K562 (cell line): Measurements from ENCODE around the gene LRRC58. TPM values are rescaled to one million over a fixed set of nuclear protein-coding genes. Genes with fewer than 3 reads are reported as not detected.

Experiments used
- ATAC-seq: fragments of 200-7000 bp; cut with Tn5 transposase; 3 replicates; pipeline ENCODE4 v1.9.1; 2020; ENCODE audit warnings: moderate library complexity
- BruUV-seq: library from RNA; stranded (reverse); fragments of 400-500 nt; replicated peaks from 2 replicates; lab custom pipeline; 2021; lab: Mats Ljungman, UMichigan
- CTCF ChIA-PET: fragments of 300-600 bp; formaldehyde crosslinking; extraction: SDS; loops from one replicate; lab custom pipeline; 2021; ENCODE audit warnings: low intra/inter-chr PET ratio; lab: Yijun Ruan, JAX
- POLR2A ChIA-PET: fragments of 300-600, 350-650 bp; sonication (Branson Sonifier 250); formaldehyde crosslinking; extraction: SDS; loops from one replicate; lab custom pipeline; 2021; ENCODE audit warnings: antibody characterized with exemption, inconsistent platforms; lab: Yijun Ruan, JAX
- DNase-seq, 4 experiments: peaks; one replicate each; pipeline versions ENCODE4 v3.0.0 to v3.0.0-alpha.2; 2011 to 2018; ENCODE audit warnings: low spot score in 3 of 4, mixed read lengths in 3 of 4; ENCODE audit errors: extremely low read depth in 1 of 4
- FAIRE-seq: peaks from 2 replicates; lab custom pipeline; 2011; peaks lifted over from hg19 to GRCh38; lab: Jason Lieb, UNC
- H2AFZ ChIP-seq: 2 replicates; pipeline ENCODE4 v1.6.0; 2011; ENCODE audit warnings: low read depth, low read length, control low read depth, inconsistent platforms
- H3K27ac ChIP-seq: fragments of 200-600 bp; 3 replicates; pipeline ENCODE4 v1.8.0; 2011; ENCODE audit warnings: low read depth, mild to moderate bottlenecking, control low read depth, inconsistent platforms, low read length, moderate library complexity, mixed read lengths; ENCODE audit errors: extremely low read depth
- H3K27me3 ChIP-seq, 2 experiments: fragments of 300-600 bp in 1 of 2; 2 replicates in 1 of 2; 3 replicates in 1 of 2; pipeline versions ENCODE4 v1.6.0 to v1.8.0; 2011; ENCODE audit warnings: inconsistent platforms in 2 of 2, low read length in 2 of 2, mild to moderate bottlenecking in 1 of 2, mixed read lengths in 1 of 2, moderate library complexity in 1 of 2; ENCODE audit not compliant: control insufficient read depth in 2 of 2, insufficient read depth in 2 of 2
- H3K36me3 ChIP-seq: fragments of 300-600 bp; 3 replicates; pipeline ENCODE4 v1.8.0; 2011; ENCODE audit warnings: mild to moderate bottlenecking, low read length, inconsistent platforms; ENCODE audit not compliant: control insufficient read depth, insufficient read depth
- H3K4me1 ChIP-seq, 2 experiments: fragments of 200-600 bp in 1 of 2; replicated peaks in 1 of 2; 2 replicates in 1 of 2; 3 replicates in 1 of 2; pipeline versions ENCODE4 v1.5.1 to v1.8.0; 2011; ENCODE audit warnings: inconsistent platforms in 2 of 2, low read length in 2 of 2, mild to moderate bottlenecking in 1 of 2, mixed read lengths in 1 of 2, moderate library complexity in 1 of 2; ENCODE audit not compliant: control insufficient read depth in 2 of 2, insufficient read depth in 2 of 2
- H3K4me2 ChIP-seq: 2 replicates; pipeline ENCODE4 v1.6.1; 2011; ENCODE audit warnings: low read length, control low read depth, inconsistent platforms, mixed read lengths; ENCODE audit not compliant: insufficient read depth
- H3K4me3 ChIP-seq: fragments of 200-600 bp; sonication (generic), shearing (Covaris generic); 2 replicates; pipeline ENCODE4 v1.5.1; 2016; ENCODE audit warnings: control low read depth, inconsistent platforms
- H3K79me2 ChIP-seq: fragments of 200-600 bp; 3 replicates; pipeline ENCODE4 v1.8.0; 2011; ENCODE audit warnings: low read length, inconsistent platforms; ENCODE audit not compliant: control insufficient read depth, insufficient read depth
- H3K9ac ChIP-seq, 2 experiments: 2 replicates each; pipeline versions ENCODE4 v1.6.0 to v1.6.1; 2011; ENCODE audit warnings: low read depth in 2 of 2, low read length in 2 of 2, control low read depth in 1 of 2, inconsistent platforms in 1 of 2, mild to moderate bottlenecking in 1 of 2, mixed read lengths in 1 of 2; ENCODE audit not compliant: insufficient read depth in 1 of 2
- H3K9me1 ChIP-seq: one replicate; pipeline ENCODE4 v1.6.0; 2011; ENCODE audit warnings: inconsistent platforms, mild to moderate bottlenecking, low read length, moderate library complexity; ENCODE audit not compliant: control insufficient read depth, insufficient read depth
- H3K9me3 ChIP-seq: replicated peaks from 2 replicates; pipeline ENCODE4 v1.5.1; 2011; ENCODE audit warnings: low read depth, low read length, inconsistent platforms; ENCODE audit not compliant: control insufficient read depth, insufficient read depth
- H4K20me1 ChIP-seq: replicated peaks from 2 replicates; pipeline ENCODE4 v1.6.1; 2011; ENCODE audit warnings: low read length, inconsistent platforms, mixed read lengths; ENCODE audit not compliant: control insufficient read depth, insufficient read depth
- CBX8 ChIP-seq: fragments of 200-600 bp; sonication (generic); IDR thresholded peaks from 2 replicates; pipeline ENCODE4 v1.6.1; 2012; ENCODE audit warnings: borderline replicate concordance, mixed run types, low read depth, mild to moderate bottlenecking, moderate library complexity, mixed read lengths, low read length, control low read depth, inconsistent platforms; ENCODE audit not compliant: poor library complexity, severe bottlenecking; ENCODE audit errors: extremely low read depth
- HOMEZ ChIP-seq: fragments of 250-450 bp; sonication (Bioruptor Pico); IDR thresholded peaks from 2 replicates; pipeline ENCODE4 v1.4.0; 2020; ENCODE audit warnings: mild to moderate bottlenecking, moderate library complexity
- IRF9 ChIP-seq: fragments of 450-650 bp; IDR thresholded peaks from 2 replicates; pipeline ENCODE4 v1.6.1; 2016; ENCODE audit warnings: missing biosample characterization, missing genetic modification characterization
- MEIS2 ChIP-seq: fragments of 450-650 bp; IDR thresholded peaks from 2 replicates; pipeline ENCODE4 v1.6.1; 2014; ENCODE audit warnings: mild to moderate bottlenecking; ENCODE audit not compliant: partially characterized antibody
- MTA3 ChIP-seq: fragments of 450-650 bp; formaldehyde crosslinking; IDR thresholded peaks from 2 replicates; pipeline ENCODE4 v1.6.1; 2017; ENCODE audit warnings: mild to moderate bottlenecking, borderline replicate concordance
- NCOA2 ChIP-seq, 2 experiments: fragments of 450-650 bp; IDR thresholded peaks; 2 replicates each; pipeline ENCODE4 v1.6.1; 2018; ENCODE audit warnings: mild to moderate bottlenecking in 2 of 2, moderate library complexity in 1 of 2; ENCODE audit not compliant: partially characterized antibody in 2 of 2
- RBBP5 ChIP-seq: fragments of 200-600 bp; sonication (generic); IDR thresholded peaks from 2 replicates; pipeline ENCODE4 v1.6.1; 2012; ENCODE audit warnings: borderline replicate concordance, mild to moderate bottlenecking, low read length, control low read depth, inconsistent platforms; ENCODE audit not compliant: insufficient read depth, poor library complexity, severe bottlenecking
- TEAD1 ChIP-seq, 2 experiments: fragments of 450-650 bp in 1 of 2; sonication (generic) in 1 of 2; formaldehyde crosslinking; IDR thresholded peaks; 2 replicates each; pipeline versions ENCODE4 v1.4.0 to v1.8.0; 2020 to 2022; ENCODE audit warnings: mild to moderate bottlenecking in 2 of 2, missing genetic modification reagents in 1 of 2
- ZNF274 ChIP-seq: IDR thresholded peaks from 2 replicates; pipeline ENCODE4 v1.6.1; 2011; ENCODE audit warnings: low read depth, mild to moderate bottlenecking, low read length, moderate library complexity, borderline replicate concordance
- ZNF766 ChIP-seq: fragments of 200-800 bp; sonication (Bioruptor generic); conservative IDR thresholded peaks from 2 replicates; pipeline ENCODE4 v1.6.1; 2016; ENCODE audit warnings: missing genetic modification characterization, missing compliant biosample characterization
- WGBS: fragments of 100-300 bp; shearing (Covaris generic); methylation state at CpG from one replicate; pipeline ENCODE4 v1.1.6; 2016; ENCODE audit warnings: low coverage, mixed read lengths; ENCODE audit not compliant: insufficient coverage; ENCODE audit errors: missing lambda C conversion rate; 5-methylcytosine and 5-hydroxymethylcytosine counted together
- in situ Hi-C: fragments of 300-500 bp; cut with MboI; formaldehyde crosslinking; loops from 4 replicates; pipeline ENCODE4 v1.15.0; 2018; ENCODE audit warnings: inconsistent platforms, mixed read lengths
- intact Hi-C: fragments of 100-400 bp; cut with micrococcal nuclease; formaldehyde crosslinking; loops from 2 replicates; pipeline ENCODE4 v1.14.2; 2022
- polyA plus RNA-seq, 8 experiments: library from polyadenylated mRNA; depleted of rRNA in 4 of 8; stranded (reverse) in 5 of 8; unstranded in 3 of 8; fragments of >200 nt; fragmentation: Nextera tagmentation in 2 of 8; fragmentation: Illumina TruSeq in 1 of 8; extraction: Ambion mirVana in 2 of 8; extraction: Trizol in 1 of 8; gene quantifications; 2 replicates each; pipeline versions ENCODE4 v1.2.1 to v1.2.3, GENCODE V29; 2011 to 2014; ENCODE audit warnings: inconsistent platforms in 1 of 8, missing spikeins in 1 of 8
- total RNA-seq, 7 experiments: library from RNA; depleted of rRNA in 6 of 7; stranded (reverse); fragments of >200 nt in 6 of 7; fragmentation: Illumina TruSeq in 2 of 7; extraction: Trizol in 2 of 7; gene quantifications; 2 replicates each; pipeline versions ENCODE4 v1.2.1 to v1.2.3, GENCODE V29; 2011 to 2021; ENCODE audit warnings: low replicate concordance in 1 of 7

The LRRC58 gene
- total and polyA plus RNA-seq, 9 of the 15 experiments (the other 6 are each of a cell fraction or from before 2014, with no cell fraction given): 5.6 to 26.6 (median 14.8) TPM

GRCh38 chr3:120331076-120331475, 18.1 kb downstream of the LRRC58 start:
- Histone ChIP-seq H3K36me3 (peaks cover 74% of the 10 kb centered on the region; the same call in 2 of the 3 replicates), H3K9me3 (no peaks in the 10 kb centered on the region), H3K27me3 (no peaks in the 10 kb centered on the region), H3K9ac (no peak overlapping the region), H3K79me2 (peaks cover under 1% of the 10 kb centered on the region; the same call in 2 of the 3 replicates), H2AFZ (no peak overlapping the region), H3K4me2 (no peak overlapping the region), H4K20me1 (no peaks in the 10 kb centered on the region), H3K4me1 (no peaks in the 10 kb centered on the region), H3K27ac (no peak overlapping the region), H3K4me3 (no peak overlapping the region), H3K9me1 (no peaks in the 10 kb centered on the region)
- BruUV-seq: no TSS peak
- intact Hi-C loops: no loop called here
- WGBS: 100% methylated on average over 2 of the region's 2 CpGs
- CTCF ChIA-PET: no interaction called here
- in situ Hi-C loops: no loop called here
- POLR2A ChIA-PET: no interaction called here
- FAIRE-seq: no peak
- no peak for ATAC-seq
- TF ChIP-seq RBBP5: no peak
- DNase-seq: no peak

GRCh38 chr3:120326784-120327183, 22.4 kb downstream of the LRRC58 start:
- DNase-seq: no peak
- Histone ChIP-seq H2AFZ (no peak overlapping the region), H3K4me1 (no peaks in the 10 kb centered on the region), H3K4me2 (no peak overlapping the region), H3K79me2 (no peaks in the 10 kb centered on the region), H3K9me1 (no peaks in the 10 kb centered on the region), H3K9ac (no peak overlapping the region), H3K27me3 (no peaks in the 10 kb centered on the region), H3K9me3 (no peaks in the 10 kb centered on the region), H3K4me3 (no peak overlapping the region), H3K36me3 (peaks cover 52% of the 10 kb centered on the region; the same call in 2 of the 3 replicates), H4K20me1 (no peaks in the 10 kb centered on the region), H3K27ac (no peak overlapping the region)
- in situ Hi-C loops (no loop called here), intact Hi-C loops (no loop called here)
- ChIA-PET POLR2A (no interaction called here), CTCF (no interaction called here)
- WGBS: 100% methylated on average over 2 of the region's 2 CpGs
- FAIRE-seq: no peak
- no TSS peak for BruUV-seq
- no peak for ATAC-seq
- TF ChIP-seq CBX8: no peak
- TF ChIP-seq ZNF274: no peak
- TF ChIP-seq IRF9: no peak
- no peak for TF ChIP-seq NCOA2 (IDR thresholded peaks at IDR 0.05; ENCODE audit: partially characterized antibody in 2 of 2)
- no peak for TF ChIP-seq ZNF766
- TF ChIP-seq TEAD1 (CRISPR knock-in tag; IDR thresholded peaks at IDR 0.05): no peak
- no peak for TF ChIP-seq MEIS2
- TF ChIP-seq MTA3: no peak
- TF ChIP-seq HOMEZ (CRISPR knock-in tag): no peak
